H9 (cell line): ENCODE results near the gene ALLC. TPM values are rescaled to one million over a fixed set of nuclear protein-coding genes. Genes with fewer than 3 reads are reported as not detected.

Source experiments
- DNase-seq: peaks from one replicate; pipeline ENCODE4 v3.0.0-alpha.2; 2017
- H2AFZ ChIP-seq: one replicate; pipeline ENCODE4 v1.6.1; 2013; ENCODE audit warnings: mild to moderate bottlenecking, low read length, control low read depth, moderate library complexity
- H2AK5ac ChIP-seq: 2 replicates; pipeline ENCODE4 v1.6.1; 2013; ENCODE audit warnings: low read length, control low read depth, mixed read lengths; ENCODE audit not compliant: insufficient read length
- H2BK120ac ChIP-seq: one replicate; pipeline ENCODE4 v1.6.1; 2013; ENCODE audit warnings: low read depth, mild to moderate bottlenecking, low read length, control low read depth, inconsistent platforms; ENCODE audit not compliant: poor library complexity, severe bottlenecking
- H2BK12ac ChIP-seq: 2 replicates; pipeline ENCODE4 v1.6.1; 2013; ENCODE audit warnings: low read length, control low read depth, mixed read lengths, low read depth; ENCODE audit not compliant: insufficient read length
- H2BK15ac ChIP-seq: 2 replicates; pipeline ENCODE4 v1.6.1; 2013; ENCODE audit warnings: low read depth, low read length, control low read depth
- H2BK20ac ChIP-seq: one replicate; pipeline ENCODE4 v1.6.1; 2013; ENCODE audit warnings: low read depth, mild to moderate bottlenecking, low read length, control low read depth, inconsistent platforms; ENCODE audit not compliant: poor library complexity, severe bottlenecking
- H2BK5ac ChIP-seq: 2 replicates; pipeline ENCODE4 v1.6.1; 2013; ENCODE audit warnings: low read length, control low read depth, mixed read lengths; ENCODE audit not compliant: insufficient read length
- H3K14ac ChIP-seq: 2 replicates; pipeline ENCODE4 v1.6.1; 2013; ENCODE audit warnings: low read length, control low read depth; ENCODE audit not compliant: insufficient read depth
- H3K18ac ChIP-seq: 2 replicates; pipeline ENCODE4 v1.6.1; 2013; ENCODE audit warnings: low read depth, mild to moderate bottlenecking, mixed read lengths, low read length, control low read depth; ENCODE audit not compliant: insufficient read length
- H3K23ac ChIP-seq: 2 replicates; pipeline ENCODE4 v1.6.1; 2013; ENCODE audit warnings: low read length, control low read depth, mixed read lengths, low read depth; ENCODE audit not compliant: insufficient read length
- H3K23me2 ChIP-seq: 2 replicates; pipeline ENCODE4 v1.6.1; 2013; ENCODE audit warnings: low read depth, mild to moderate bottlenecking, mixed read lengths, low read length, control low read depth; ENCODE audit not compliant: insufficient read length, poor library complexity, severe bottlenecking
- H3K27ac ChIP-seq: 2 replicates; pipeline ENCODE4 v1.5.1; 2013; ENCODE audit warnings: low read length, control low read depth, mixed read lengths, low read depth; ENCODE audit not compliant: insufficient read length
- H3K27me3 ChIP-seq: 2 replicates; pipeline ENCODE4 v1.6.1; 2013; ENCODE audit warnings: low read length, control low read depth, inconsistent platforms; ENCODE audit not compliant: insufficient read depth
- H3K4ac ChIP-seq: 2 replicates; pipeline ENCODE4 v1.6.1; 2013; ENCODE audit warnings: low read depth, mild to moderate bottlenecking, control low read depth, inconsistent platforms, low read length, moderate library complexity
- H3K4me1 ChIP-seq: 2 replicates; pipeline ENCODE4 v1.6.1; 2013; ENCODE audit warnings: low read length, control low read depth, inconsistent platforms; ENCODE audit not compliant: insufficient read depth
- H3K4me2 ChIP-seq: 2 replicates; pipeline ENCODE4 v1.6.1; 2013; ENCODE audit warnings: low read length, control low read depth, mixed read lengths; ENCODE audit not compliant: insufficient read length, insufficient read depth
- H3K56ac ChIP-seq: 2 replicates; pipeline ENCODE4 v1.6.1; 2013; ENCODE audit warnings: low read depth, mild to moderate bottlenecking, mixed read lengths, low read length, control low read depth; ENCODE audit not compliant: insufficient read length
- H3K79me1 ChIP-seq: 2 replicates; pipeline ENCODE4 v1.6.1; 2013; ENCODE audit warnings: low read depth, mild to moderate bottlenecking, moderate library complexity, low read length, control low read depth, inconsistent platforms; ENCODE audit not compliant: insufficient read depth, poor library complexity, severe bottlenecking
- H3K79me2 ChIP-seq: 2 replicates; pipeline ENCODE4 v1.6.1; 2013; ENCODE audit warnings: low read length, control low read depth, inconsistent platforms; ENCODE audit not compliant: insufficient read depth
- H3K9ac ChIP-seq: 2 replicates; pipeline ENCODE4 v1.6.1; 2013; ENCODE audit warnings: low read length, control low read depth, mixed read lengths; ENCODE audit not compliant: insufficient read length; ENCODE audit errors: extremely low read depth
- H3K9me3 ChIP-seq: one replicate; pipeline ENCODE4 v1.6.1; 2013; ENCODE audit warnings: low read depth, low read length, inconsistent platforms; ENCODE audit not compliant: control insufficient read depth
- H3T11ph ChIP-seq: one replicate; pipeline ENCODE4 v1.6.1; 2013; ENCODE audit warnings: mild to moderate bottlenecking, low read length, control low read depth, inconsistent platforms
- H4K20me1 ChIP-seq: one replicate; pipeline ENCODE4 v1.6.1; 2013; ENCODE audit not compliant: control insufficient read depth, insufficient read length, insufficient read depth
- H4K5ac ChIP-seq: 2 replicates; pipeline ENCODE4 v1.6.1; 2013; ENCODE audit warnings: low read depth, mild to moderate bottlenecking, mixed read lengths, low read length, control low read depth; ENCODE audit not compliant: insufficient read length
- H4K8ac ChIP-seq: replicated peaks from 2 replicates; pipeline ENCODE4 v1.6.1; 2013; ENCODE audit warnings: low read length, control low read depth, mixed read lengths, low read depth; ENCODE audit not compliant: insufficient read length
- H4K91ac ChIP-seq: 2 replicates; pipeline ENCODE4 v1.6.1; 2013; ENCODE audit warnings: low read depth, mild to moderate bottlenecking, moderate library complexity, mixed read lengths, low read length, control low read depth; ENCODE audit not compliant: insufficient read length
- H3K27ac Mint-ChIP-seq, 3 experiments: 2 replicates in 2 of 3; 3 replicates in 1 of 3; pipeline ENCODE4 v1.8.0; 2020 to 2021; ENCODE audit warnings: mixed read lengths in 3 of 3, mild to moderate bottlenecking in 1 of 3, moderate library complexity in 1 of 3
- H3K27me3 Mint-ChIP-seq: 2 replicates; pipeline ENCODE4 v1.8.0; 2021; ENCODE audit warnings: low read depth, mild to moderate bottlenecking, moderate library complexity, mixed read lengths
- H3K36me3 Mint-ChIP-seq, 3 experiments: 2 replicates in 2 of 3; 3 replicates in 1 of 3; pipeline ENCODE4 v1.8.0; 2020 to 2021; ENCODE audit warnings: low read depth in 3 of 3, mixed read lengths in 3 of 3; ENCODE audit not compliant: insufficient read depth in 1 of 3
- H3K4me1 Mint-ChIP-seq, 2 experiments: 2 replicates each; pipeline ENCODE4 v1.8.0; 2020; ENCODE audit warnings: mixed read lengths in 2 of 2
- H3K4me3 Mint-ChIP-seq, 2 experiments: 2 replicates in 1 of 2; 3 replicates in 1 of 2; pipeline ENCODE4 v1.8.0; 2020 to 2021; ENCODE audit warnings: mild to moderate bottlenecking in 2 of 2, mixed read lengths in 2 of 2, moderate library complexity in 1 of 2
- H3K9me3 Mint-ChIP-seq, 2 experiments: 2 replicates in 1 of 2; 3 replicates in 1 of 2; pipeline ENCODE4 v1.8.0; 2020; ENCODE audit warnings: mild to moderate bottlenecking in 2 of 2, mixed read lengths in 2 of 2, moderate library complexity in 1 of 2
- CTCF ChIP-seq: fragments of 200-600 bp; sonication (generic); conservative IDR thresholded peaks from 3 replicates; pipeline ENCODE4 v1.8.0; 2021; ENCODE audit warnings: antibody characterized with exemption, mild to moderate bottlenecking
- WGBS: extraction: QIAGEN DNeasy Blood & Tissue Kit; methylation state at CpG from one replicate; pipeline ENCODE4 v1.1.7; 2013; ENCODE audit warnings: missing lambda C conversion rate, low lambda C conversion rate, mixed read lengths; ENCODE audit not compliant: insufficient read length; ENCODE audit errors: extremely low coverage; 5-methylcytosine and 5-hydroxymethylcytosine counted together
- total RNA-seq: library from RNA; stranded (reverse); gene quantifications from 2 replicates; pipeline ENCODE4 v1.2.1, GENCODE V29; 2021

Gene ALLC
- total RNA-seq, 1 experiment from 2014 or later = not detected

- no peak overlapping the region for H3K9ac ChIP-seq
- no peak overlapping the region for H3K56ac ChIP-seq
- H4K8ac ChIP-seq = no peak overlapping the region
- no peaks in the 10 kb centered on the region for H3K9me3 ChIP-seq
- Mint-ChIP-seq H3K4me3 (peak overlapping the region; percentile 53 to 73), H3K36me3 (no peaks in the 10 kb centered on the region), H3K27me3 (peaks cover 46% of the 10 kb centered on the region), H3K9me3 (peaks cover 0 to 5% of the 10 kb centered on the region in 2 experiments; a peak in 2 of 5 replicates), H3K27ac (no peak overlapping the region; a peak in 1 of 7 replicates), H3K4me1 (peaks cover 15 to 18% of the 10 kb centered on the region in 2 experiments)
- no peak overlapping the region for H2BK5ac ChIP-seq
- no peak for DNase-seq
- H3K27me3 ChIP-seq = no peaks in the 10 kb centered on the region
- no peak overlapping the region for H2AFZ ChIP-seq
- no peak overlapping the region for H4K5ac ChIP-seq
- no peaks in the 10 kb centered on the region for H3K79me1 ChIP-seq
- no peak overlapping the region for H2BK12ac ChIP-seq
- no peak overlapping the region for H4K91ac ChIP-seq
- H3K14ac ChIP-seq = no peak overlapping the region
- no CpG with 5 or more reads among the region's 12 CpGs for WGBS
- no peak overlapping the region for H2BK15ac ChIP-seq
- H3K27ac ChIP-seq = no peak overlapping the region
- no peak for TF ChIP-seq CTCF
- no peak overlapping the region for H3K18ac ChIP-seq
- H4K20me1 ChIP-seq = no peaks in the 10 kb centered on the region
- H3K23me2 ChIP-seq = no peaks in the 10 kb centered on the region
- H2BK20ac ChIP-seq = no peak overlapping the region
- H2AK5ac ChIP-seq = no peak overlapping the region
- no peaks in the 10 kb centered on the region; the same call in 1 of the 2 replicates for H3K4me1 ChIP-seq
- peak overlapping the region; percentile 38 for H3K4me2 ChIP-seq
- no peaks in the 10 kb centered on the region for H3K79me2 ChIP-seq
- no peak overlapping the region for H3K23ac ChIP-seq
- H3K4ac ChIP-seq = no peak overlapping the region
- no peak overlapping the region for H3T11ph ChIP-seq
- no peak overlapping the region for H2BK120ac ChIP-seq
Observed at GRCh38 chr2:3727397-3728045, 69.5 kb downstream of the ALLC start.
